Endothelial cell of umbilical vein (primary cell): ENCODE results near the gene ZNF280D. TPM values are rescaled to one million over a fixed set of nuclear protein-coding genes. Genes with fewer than 3 reads are reported as not detected.

Source experiments
- BruUV-seq: library from RNA; stranded (reverse); fragments of 400-500 nt; replicated peaks from 2 replicates; lab custom pipeline; 2021; lab: Mats Ljungman, UMichigan
- CTCF ChIA-PET: fragments of 300-600, 350-600 bp; sonication (Branson Sonifier 250); formaldehyde crosslinking; loops from one replicate; lab custom pipeline; 2021; ENCODE audit warnings: antibody characterized with exemption, inconsistent platforms; lab: Charles Lee
- POLR2A ChIA-PET: fragments of 300-600, 350-600 bp; sonication (Branson Sonifier 250); formaldehyde crosslinking; loops from one replicate; lab custom pipeline; 2021; ENCODE audit warnings: antibody characterized with exemption, inconsistent platforms; lab: Charles Lee
- DNase-seq: peaks from one replicate; pipeline ENCODE4 v3.0.0-alpha.2; 2011; ENCODE audit warnings: low read depth, low spot score
- FAIRE-seq: peaks from 2 replicates; lab custom pipeline; 2011; peaks lifted over from hg19 to GRCh38; lab: Jason Lieb, UNC
- H2AFZ ChIP-seq: 2 replicates; pipeline ENCODE4 v1.6.0; 2012; ENCODE audit warnings: low read depth, low read length, control low read depth, inconsistent platforms
- H3K27ac ChIP-seq: 2 replicates; pipeline ENCODE4 v1.5.1; 2011; ENCODE audit warnings: low read depth, mild to moderate bottlenecking, control low read depth, low read length, moderate library complexity; ENCODE audit not compliant: insufficient read depth
- H3K27me3 ChIP-seq, 2 experiments: 2 replicates each; pipeline versions ENCODE4 v1.6.0 to v1.6.1; 2011; ENCODE audit warnings: low read length in 2 of 2, mixed read lengths in 1 of 2; ENCODE audit not compliant: control insufficient read depth in 2 of 2, insufficient read depth in 2 of 2
- H3K36me3 ChIP-seq, 2 experiments: 2 replicates in 1 of 2; 3 replicates in 1 of 2; pipeline ENCODE4 v1.5.1; 2011; ENCODE audit warnings: low read length in 2 of 2, mild to moderate bottlenecking in 1 of 2, moderate library complexity in 1 of 2; ENCODE audit not compliant: control insufficient read depth in 2 of 2, insufficient read depth in 2 of 2; ENCODE audit errors: extremely low read depth in 1 of 2
- H3K4me1 ChIP-seq: 3 replicates; pipeline ENCODE4 v1.5.1; 2011; ENCODE audit warnings: mild to moderate bottlenecking, low read length; ENCODE audit not compliant: control insufficient read depth, insufficient read depth; ENCODE audit errors: extremely low read depth
- H3K4me2 ChIP-seq: 2 replicates; pipeline ENCODE4 v1.6.1; 2011; ENCODE audit warnings: low read length, control low read depth, mixed read lengths; ENCODE audit not compliant: insufficient read depth
- H3K4me3 ChIP-seq, 3 experiments: fragments of 200-600 bp in 1 of 3; sonication (generic), shearing (Covaris generic) in 1 of 3; replicated peaks in 1 of 3; 2 replicates each; pipeline ENCODE4 v1.5.1; 2011 to 2016; ENCODE audit warnings: control low read depth in 3 of 3, low read length in 3 of 3, mild to moderate bottlenecking in 2 of 3, inconsistent platforms in 1 of 3, low read depth in 1 of 3, moderate library complexity in 1 of 3; ENCODE audit not compliant: insufficient read depth in 1 of 3
- H3K79me2 ChIP-seq: 2 replicates; pipeline ENCODE4 v1.6.0; 2012; ENCODE audit warnings: low read length, inconsistent platforms; ENCODE audit not compliant: control insufficient read depth, insufficient read depth
- H3K9ac ChIP-seq: replicated peaks from 2 replicates; pipeline ENCODE3; 2011; ENCODE audit warnings: low read length, control low read depth; ENCODE audit not compliant: insufficient read depth; ENCODE audit errors: extremely low read depth
- H3K9me1 ChIP-seq: replicated peaks from 3 replicates; pipeline ENCODE4 v1.6.0; 2011; ENCODE audit warnings: mild to moderate bottlenecking, low read length; ENCODE audit not compliant: control insufficient read depth, insufficient read depth; ENCODE audit errors: extremely low read depth
- H3K9me3 ChIP-seq: replicated peaks from 2 replicates; pipeline ENCODE4 v1.5.1; 2012; ENCODE audit warnings: low read length, inconsistent platforms; ENCODE audit not compliant: control insufficient read depth, insufficient read depth
- H4K20me1 ChIP-seq: replicated peaks from 2 replicates; pipeline ENCODE3; 2011; ENCODE audit warnings: mild to moderate bottlenecking, low read length; ENCODE audit not compliant: control insufficient read depth, insufficient read depth; ENCODE audit errors: extremely low read depth
- CTCF ChIP-seq, 2 donors: IDR thresholded peaks; 1 replicate in 1 of 2; 2 replicates in 1 of 2; pipeline ENCODE4 v1.5.1; 2011; ENCODE audit warnings: low read length in 2 of 2, mild to moderate bottlenecking in 2 of 2, moderate library complexity in 2 of 2, control low read depth in 1 of 2, inconsistent platforms in 1 of 2, low read depth in 1 of 2; ENCODE audit not compliant: insufficient read depth in 1 of 2; ENCODE audit errors: extremely low read depth in 1 of 2
- EZH2 ChIP-seq: IDR thresholded peaks from 2 replicates; pipeline ENCODE4 v1.6.1; 2012; ENCODE audit warnings: borderline replicate concordance, low read depth, mild to moderate bottlenecking, moderate library complexity, low read length, inconsistent platforms; ENCODE audit not compliant: severe bottlenecking
- FOS ChIP-seq: IDR thresholded peaks from 2 replicates; pipeline ENCODE4 v1.6.1; 2011; ENCODE audit warnings: mild to moderate bottlenecking, low read length, moderate library complexity, borderline replicate concordance; ENCODE audit not compliant: insufficient read depth
- GATA2 ChIP-seq: IDR thresholded peaks from 2 replicates; pipeline ENCODE4 v1.7.0; 2011; ENCODE audit warnings: low read depth, mild to moderate bottlenecking, moderate library complexity, mixed read lengths, low read length; ENCODE audit not compliant: insufficient read length, insufficient read depth
- JUN ChIP-seq: IDR thresholded peaks from 2 replicates; pipeline ENCODE4 v1.6.1; 2011; ENCODE audit warnings: borderline replicate concordance, low read depth; ENCODE audit not compliant: insufficient read length, insufficient read depth
- MAX ChIP-seq: IDR thresholded peaks from 2 replicates; pipeline ENCODE4 v1.6.1; 2011; ENCODE audit not compliant: insufficient read depth, insufficient read length
- MYC ChIP-seq: IDR thresholded peaks from one replicate; pipeline ENCODE4 v1.6.1; 2011; ENCODE audit warnings: mild to moderate bottlenecking, low read depth, low read length
- POLR2A ChIP-seq: IDR thresholded peaks from 2 replicates; pipeline ENCODE4 v1.6.1; 2012; ENCODE audit warnings: low read depth, mild to moderate bottlenecking, control low read depth, low read length
- POLR2AphosphoS5 ChIP-seq: IDR thresholded peaks from 2 replicates; pipeline ENCODE4 v1.6.1; 2012; ENCODE audit warnings: low read depth, mild to moderate bottlenecking, control low read depth, low read length, moderate library complexity; ENCODE audit not compliant: insufficient read depth
- dilution Hi-C: fragments of 300-500 bp; cut with MboI; formaldehyde crosslinking; loops from one replicate; pipeline ENCODE4 v1.15.0; 2019; ENCODE audit warnings: low sequenced_read_pairs; ENCODE audit not compliant: extremely low pct_ligation_motif_present
- intact Hi-C: fragments of 100-400 bp; cut with micrococcal nuclease; formaldehyde crosslinking; loops from one replicate; pipeline ENCODE4 v1.10.0; 2022
- polyA plus RNA-seq, 4 experiments: library from polyadenylated mRNA; depleted of rRNA in 3 of 4; stranded (reverse) in 3 of 4; unstranded in 1 of 4; fragments of >200 nt; gene quantifications; 2 replicates each; pipeline versions ENCODE4 v1.2.1 to v1.2.3, GENCODE V29; 2011 to 2012; ENCODE audit warnings: missing spikeins in 1 of 4
- total RNA-seq: library from RNA; stranded (reverse); gene quantifications from 2 replicates; pipeline ENCODE4 v1.2.3, GENCODE V29; 2021

The ZNF280D gene
- total and polyA plus RNA-seq, 2 donors (not counting 3 experiments of a cell fraction or from before 2014, with no cell fraction given): 9.6 to 42.1 TPM

GRCh38 chr15:56759450-56759845 is 26.1 kb upstream of the ZNF280D start:
- Histone ChIP-seq H3K27me3 (no peaks in the 10 kb centered on the region), H4K20me1 (no peaks in the 10 kb centered on the region), H3K4me1 (peaks cover 14% of the 10 kb centered on the region), H3K4me3 (no peak overlapping the region), H3K27ac (no peak overlapping the region), H2AFZ (no peak overlapping the region), H3K9ac (no peak overlapping the region), H3K9me1 (no peaks in the 10 kb centered on the region), H3K36me3 (no peaks in the 10 kb centered on the region), H3K4me2 (no peak overlapping the region), H3K79me2 (no peaks in the 10 kb centered on the region), H3K9me3 (no peaks in the 10 kb centered on the region)
- ChIA-PET POLR2A (interaction anchor here (1.2 kb wide), 1 partner anchor 26 kb away, joined by 3 read pairs; the partner anchor contains the start of gene ZNF280D), CTCF (interaction anchor here (1.0 to 1.2 kb wide), 2 partner anchors 13 to 268 kb away, joined by 4 to 6 read pairs; no protein-coding TSS in a partner anchor)
- intact Hi-C loops: no loop called here
- no TSS peak for BruUV-seq
- TF ChIP-seq CTCF (IDR thresholded peaks at IDR 0.05; ENCODE audit: extremely low read depth in 1 of 2, insufficient read depth in 1 of 2, low read depth in 1 of 2, low read length in 2 of 2) (no peak), MAX (no peak), MYC (no peak), POLR2A (no peak), EZH2 (no peak), GATA2 (no peak), POLR2AphosphoS5 (no peak), JUN (no peak), FOS (no peak)
- no peak for DNase-seq
- FAIRE-seq: no peak
- dilution Hi-C loops: no loop called here
